ENCODE results near the gene UBE2B.
"Not testable (repeated sequence)": the region's sequence is repeated elsewhere in the genome, so short reads cannot be mapped to it uniquely, and the experiment has no call there.

Gene UBE2B

GRCh38 chr5:134403951-134404350, 32.6 kb downstream of the UBE2B start:
- no peak for DNase-seq

- DNase-seq = no peak
Measured at GRCh38 chr5:134406390-134406789, 35.0 kb downstream of the UBE2B start.

- no peak for DNase-seq
Measured at GRCh38 chr5:134409321-134409720, 38.0 kb downstream of the UBE2B start.

- no peak for DNase-seq
Measured at GRCh38 chr5:134410822-134411221, 39.5 kb downstream of the UBE2B start.

- DNase-seq = no peak
Measured at GRCh38 chr5:134411228-134411545, 39.8 kb downstream of the UBE2B start.

GRCh38 chr5:134411546-134412266, 40.3 kb downstream of the UBE2B start, which contains the start of gene CDKN2AIPNL:
TSS of gene CDKN2AIPNL (minus strand) at chr5:134411881. CDS start at chr5:134411854, 27 bp downstream.
- peak; percentile 68 to 92 for DNase-seq

- DNase-seq = no peak
Measured at GRCh38 chr5:134413046-134413445, 41.7 kb downstream of the UBE2B start.

GRCh38 chr5:134417707-134418106, 46.3 kb downstream of the UBE2B start:
- no peak for DNase-seq

- no peak for DNase-seq
Measured at GRCh38 chr5:134418958-134419357, 47.6 kb downstream of the UBE2B start.

GRCh38 chr5:134420343-134420742, 49.0 kb downstream of the UBE2B start:
- no peak for DNase-seq

- DNase-seq = not testable (repeated sequence)
Measured at GRCh38 chr5:134421038-134421437, 49.7 kb downstream of the UBE2B start.

- no peak for DNase-seq
Measured at GRCh38 chr5:134422791-134423365, 51.5 kb downstream of the UBE2B start.

GRCh38 chr5:134423376-134423775, 52.0 kb downstream of the UBE2B start:
- no peak for DNase-seq

- no peak for DNase-seq
Measured at GRCh38 chr5:134426361-134426760, 55.0 kb downstream of the UBE2B start.

GRCh38 chr5:134427540-134428041, 56.2 kb downstream of the UBE2B start:
- DNase-seq = no peak

GRCh38 chr5:134430001-134430569, 58.7 kb downstream of the UBE2B start:
- DNase-seq = no peak

GRCh38 chr5:134432174-134432573, 60.8 kb downstream of the UBE2B start:
- DNase-seq = no peak

- no peak for DNase-seq
Measured at GRCh38 chr5:134432677-134433359, 61.4 kb downstream of the UBE2B start.

GRCh38 chr5:134435560-134435959, 64.2 kb downstream of the UBE2B start:
- no peak for DNase-seq

GRCh38 chr5:134436523-134437339, 65.4 kb downstream of the UBE2B start:
- DNase-seq = peak in 1 of 2 experiments; percentile 15

GRCh38 chr5:134437340-134437846, 66.0 kb downstream of the UBE2B start:
- no peak for DNase-seq

- no peak for DNase-seq
Measured at GRCh38 chr5:134437847-134438581, 66.6 kb downstream of the UBE2B start.

Data from SW 1271 (cell line).